Measurements from ENCODE around the gene THSD7A.

The THSD7A gene

GRCh38 chr7:11648980-11649379 is 183.0 kb downstream of the THSD7A start:
- Histone ChIP-seq H3K36me3 (replicated peaks; ENCODE audit: low read depth, low read length) (no peaks in the 10 kb centered on the region), H3K27ac (ENCODE audit: low read length) (no peak overlapping the region), H3K79me2 (ENCODE audit: low read length) (no peaks in the 10 kb centered on the region), H3K4me1 (ENCODE audit: low read length) (no peaks in the 10 kb centered on the region), H3K27me3 (ENCODE audit: low read depth, low read length) (no peaks in the 10 kb centered on the region), H3K9ac (ENCODE audit: low read length) (no peak overlapping the region), H3K4me3 (ENCODE audit: low read length) (no peak overlapping the region), H2AFZ (ENCODE audit: low read depth, low read length) (no peak overlapping the region), H4K20me1 (ENCODE audit: insufficient read depth, low read length) (no peaks in the 10 kb centered on the region), H3K4me2 (ENCODE audit: low read length) (no peak overlapping the region), H3K9me3 (ENCODE audit: insufficient read depth, low read length) (no peaks in the 10 kb centered on the region)
- TF ChIP-seq EZH2phosphoT487 (IDR thresholded peaks at IDR 0.05; ENCODE audit: low read depth) (no peak), CTCF (IDR thresholded peaks at IDR 0.05; ENCODE audit: low read depth, low read length) (no peak)

- Histone ChIP-seq H3K27me3 (ENCODE audit: low read depth, low read length) (no peaks in the 10 kb centered on the region), H3K36me3 (replicated peaks; ENCODE audit: low read depth, low read length) (no peaks in the 10 kb centered on the region), H3K9ac (ENCODE audit: low read length) (no peak overlapping the region), H2AFZ (ENCODE audit: low read depth, low read length) (no peak overlapping the region), H3K4me3 (ENCODE audit: low read length) (no peak overlapping the region), H3K4me2 (ENCODE audit: low read length) (no peak overlapping the region), H3K4me1 (ENCODE audit: low read length) (no peaks in the 10 kb centered on the region), H3K27ac (ENCODE audit: low read length) (no peak overlapping the region), H3K9me3 (ENCODE audit: insufficient read depth, low read length) (no peaks in the 10 kb centered on the region), H3K79me2 (ENCODE audit: low read length) (no peaks in the 10 kb centered on the region), H4K20me1 (ENCODE audit: insufficient read depth, low read length) (no peaks in the 10 kb centered on the region)
- no peak for TF ChIP-seq CTCF (IDR thresholded peaks at IDR 0.05; ENCODE audit: low read depth, low read length)
- TF ChIP-seq EZH2phosphoT487 (IDR thresholded peaks at IDR 0.05; ENCODE audit: low read depth), result no peak
Measured at GRCh38 chr7:11648101-11648500, 183.9 kb downstream of the THSD7A start.

- Histone ChIP-seq H3K4me3 (ENCODE audit: low read length) (no peak overlapping the region), H3K4me1 (ENCODE audit: low read length) (no peaks in the 10 kb centered on the region), H4K20me1 (ENCODE audit: insufficient read depth, low read length) (no peaks in the 10 kb centered on the region), H3K27ac (ENCODE audit: low read length) (no peak overlapping the region), H3K9ac (ENCODE audit: low read length) (no peak overlapping the region), H3K4me2 (ENCODE audit: low read length) (no peak overlapping the region), H3K79me2 (ENCODE audit: low read length) (no peaks in the 10 kb centered on the region), H2AFZ (ENCODE audit: low read depth, low read length) (no peak overlapping the region), H3K27me3 (ENCODE audit: low read depth, low read length) (no peaks in the 10 kb centered on the region), H3K36me3 (replicated peaks; ENCODE audit: low read depth, low read length) (no peaks in the 10 kb centered on the region), H3K9me3 (ENCODE audit: insufficient read depth, low read length) (no peaks in the 10 kb centered on the region)
- TF ChIP-seq CTCF (IDR thresholded peaks at IDR 0.05; ENCODE audit: low read depth, low read length), result no peak
- TF ChIP-seq EZH2phosphoT487 (IDR thresholded peaks at IDR 0.05; ENCODE audit: low read depth), result no peak
Measured at GRCh38 chr7:11642841-11643240, 189.2 kb downstream of the THSD7A start.

GRCh38 chr7:11642276-11642675 is 189.7 kb downstream of the THSD7A start:
- TF ChIP-seq EZH2phosphoT487 (IDR thresholded peaks at IDR 0.05; ENCODE audit: low read depth) (no peak), CTCF (IDR thresholded peaks at IDR 0.05; ENCODE audit: low read depth, low read length) (no peak)
- no peaks in the 10 kb centered on the region for H3K9me3 ChIP-seq (ENCODE audit: insufficient read depth, low read length)
- no peaks in the 10 kb centered on the region for H4K20me1 ChIP-seq (ENCODE audit: insufficient read depth, low read length)
- no peaks in the 10 kb centered on the region for H3K4me1 ChIP-seq (ENCODE audit: low read length)
- H3K4me2 ChIP-seq (ENCODE audit: low read length), result no peak overlapping the region
- no peak overlapping the region for H2AFZ ChIP-seq (ENCODE audit: low read depth, low read length)
- H3K9ac ChIP-seq (ENCODE audit: low read length), result no peak overlapping the region
- no peak overlapping the region for H3K4me3 ChIP-seq (ENCODE audit: low read length)
- no peaks in the 10 kb centered on the region for H3K79me2 ChIP-seq (ENCODE audit: low read length)
- no peaks in the 10 kb centered on the region for H3K27me3 ChIP-seq (ENCODE audit: low read depth, low read length)
- no peaks in the 10 kb centered on the region for H3K36me3 ChIP-seq (replicated peaks; ENCODE audit: low read depth, low read length)
- no peak overlapping the region for H3K27ac ChIP-seq (ENCODE audit: low read length)
